Esophagus muscularis mucosa (tissue), 4 donors: ENCODE measurements around the gene ANKRD13D. TPM values are rescaled to one million over a fixed set of nuclear protein-coding genes. Genes with fewer than 3 reads are reported as not detected.

Source experiments
- DNase-seq: peaks from one replicate; pipeline ENCODE4 v3.0.0-alpha.2; 2017; ENCODE audit errors: extremely low spot score
- H3K27ac ChIP-seq, 4 donors: fragments of 200-600 bp; sonication (generic); replicated peaks in 1 of 4; 1 replicate in 3 of 4; 2 replicates in 1 of 4; pipeline ENCODE4 v1.5.1; 2016 to 2019; ENCODE audit warnings: mild to moderate bottlenecking in 1 of 4
- H3K27me3 ChIP-seq, 4 donors: fragments of 200-600 bp; sonication (generic); one replicate each; pipeline versions ENCODE4 v1.5.1 to v1.6.0; 2016 to 2019
- H3K36me3 ChIP-seq, 4 donors: fragments of 200-600 bp; sonication (generic); one replicate each; pipeline ENCODE4 v1.5.1; 2016 to 2019
- H3K4me1 ChIP-seq, 4 donors: fragments of 200-600 bp; sonication (generic); one replicate each; pipeline ENCODE4 v1.5.1; 2016 to 2019
- H3K4me3 ChIP-seq, 4 donors: fragments of 200-600 bp; sonication (generic); 1 replicate in 2 of 4; 2 replicates in 2 of 4; pipeline ENCODE4 v1.5.1; 2016 to 2019; ENCODE audit warnings: mild to moderate bottlenecking in 4 of 4, moderate library complexity in 1 of 4
- H3K9me3 ChIP-seq, 4 donors: fragments of 200-600 bp; sonication (generic); 1 replicate in 3 of 4; 2 replicates in 1 of 4; pipeline ENCODE4 v1.5.1; 2016 to 2019
- EP300 ChIP-seq: sonication (generic); formaldehyde crosslinking; IDR thresholded peaks from one replicate; pipeline ENCODE4 v1.6.1; 2017; ENCODE audit warnings: antibody characterized with exemption
- POLR2A ChIP-seq: fragments of 450-650 bp; IDR thresholded peaks from one replicate; pipeline ENCODE4 v1.6.1; 2017; ENCODE audit warnings: antibody characterized with exemption, moderate library complexity, mild to moderate bottlenecking, low read depth
- POLR2AphosphoS5 ChIP-seq, 2 donors: sonication (generic); formaldehyde crosslinking; IDR thresholded peaks; one replicate each; pipeline ENCODE4 v1.6.1; 2017; ENCODE audit warnings: antibody characterized with exemption in 2 of 2
- WGBS: methylation state at CpG from one replicate; pipeline ENCODE4 v1.1.5; 2018; 5-methylcytosine and 5-hydroxymethylcytosine counted together
- intact Hi-C: fragments of 100-400 bp; cut with DNase I; formaldehyde crosslinking; loops from one replicate; pipeline ENCODE4 v1.15.1; 2023
- total RNA-seq, 4 donors: library from RNA; depleted of rRNA; stranded (reverse); fragments of >200 nt; gene quantifications; one replicate each; pipeline versions ENCODE4 v1.1.0 to v1.2.1, GENCODE V29; 2016
- TF ChIP-seq, protein P1 (sequence below), 3 experiments: fragments of 200-600 bp in 2 of 3; fragments of 450-650 bp in 1 of 3; sonication (generic) in 2 of 3; IDR thresholded peaks; one replicate each; pipeline ENCODE4 v1.5.1; 2017 to 2019; ENCODE audit warnings: antibody characterized with exemption in 3 of 3, mild to moderate bottlenecking in 2 of 3, moderate library complexity in 1 of 3

The ANKRD13D gene
- total RNA-seq, 4 donors from 2014 or later: 27.7 to 53.0 (median 39.5) TPM

GRCh38 chr11:67345920-67346819, 57.1 kb downstream of the ANKRD13D start:
- WGBS: 80% methylated on average over 7 of the region's 7 CpGs
- Histone ChIP-seq H3K4me3 (no peak overlapping the region), H3K27ac (no peak overlapping the region), H3K36me3 (peaks cover 0 to 6% (median 0%) of the 10 kb centered on the region in 4 donors), H3K4me1 (peaks cover 5 to 18% (median 9%) of the 10 kb centered on the region in 4 donors), H3K27me3 (no peaks in the 10 kb centered on the region), H3K9me3 (no peaks in the 10 kb centered on the region)
- intact Hi-C loops: loop anchor here (5.0 kb wide), 1 partner anchor 36 kb away; no protein-coding TSS in a partner anchor
- DNase-seq: no peak
- TF ChIP-seq EP300 (no peak), POLR2AphosphoS5 (IDR thresholded peaks at IDR 0.05) (no peak)
- TF ChIP-seq, protein P1, sequence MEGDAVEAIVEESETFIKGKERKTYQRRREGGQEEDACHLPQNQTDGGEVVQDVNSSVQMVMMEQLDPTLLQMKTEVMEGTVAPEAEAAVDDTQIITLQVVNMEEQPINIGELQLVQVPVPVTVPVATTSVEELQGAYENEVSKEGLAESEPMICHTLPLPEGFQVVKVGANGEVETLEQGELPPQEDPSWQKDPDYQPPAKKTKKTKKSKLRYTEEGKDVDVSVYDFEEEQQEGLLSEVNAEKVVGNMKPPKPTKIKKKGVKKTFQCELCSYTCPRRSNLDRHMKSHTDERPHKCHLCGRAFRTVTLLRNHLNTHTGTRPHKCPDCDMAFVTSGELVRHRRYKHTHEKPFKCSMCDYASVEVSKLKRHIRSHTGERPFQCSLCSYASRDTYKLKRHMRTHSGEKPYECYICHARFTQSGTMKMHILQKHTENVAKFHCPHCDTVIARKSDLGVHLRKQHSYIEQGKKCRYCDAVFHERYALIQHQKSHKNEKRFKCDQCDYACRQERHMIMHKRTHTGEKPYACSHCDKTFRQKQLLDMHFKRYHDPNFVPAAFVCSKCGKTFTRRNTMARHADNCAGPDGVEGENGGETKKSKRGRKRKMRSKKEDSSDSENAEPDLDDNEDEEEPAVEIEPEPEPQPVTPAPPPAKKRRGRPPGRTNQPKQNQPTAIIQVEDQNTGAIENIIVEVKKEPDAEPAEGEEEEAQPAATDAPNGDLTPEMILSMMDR (IDR thresholded peaks at IDR 0.05): peak; percentile 16 to 52 (median 31)

DNA sequence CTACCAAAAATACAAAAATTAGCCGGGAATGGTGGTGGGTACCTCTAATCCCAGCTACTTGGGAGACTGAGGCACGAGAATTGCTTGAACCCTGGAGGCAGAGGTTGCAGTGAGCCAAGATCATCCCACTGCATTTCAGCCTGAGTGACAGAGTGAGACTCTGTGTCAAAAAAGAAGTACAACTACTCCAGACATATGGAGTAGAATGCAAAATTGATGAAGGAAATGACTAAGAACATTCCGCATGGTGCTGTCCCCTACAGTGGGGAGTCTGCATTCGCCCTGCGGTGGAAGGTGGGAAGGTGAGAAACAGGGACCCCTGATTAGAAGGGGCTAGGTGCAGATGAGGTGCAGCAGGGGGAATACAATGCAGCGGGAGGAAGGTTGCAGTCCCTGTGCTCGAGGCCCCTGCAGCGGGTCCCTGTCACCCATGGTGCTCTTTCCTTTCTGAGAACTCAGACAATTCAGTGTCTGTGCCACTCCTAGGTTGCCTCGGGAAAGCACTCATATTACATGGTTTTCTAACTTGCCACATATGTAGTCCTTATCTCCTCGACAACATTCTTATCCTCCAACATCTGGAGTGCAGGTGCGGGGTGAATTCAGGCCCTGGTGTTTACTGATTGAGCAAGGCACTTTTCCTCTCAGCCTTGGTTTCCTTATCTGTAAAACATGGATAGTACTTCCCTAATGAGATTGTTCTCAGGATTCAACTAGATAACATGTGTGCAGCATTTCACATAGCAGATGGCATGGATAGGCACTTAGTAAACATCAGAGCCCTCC, 59.1 kb downstream of the ANKRD13D start:
- no peak overlapping the region for H3K27ac ChIP-seq
- no peaks in the 10 kb centered on the region for H3K27me3 ChIP-seq
- no peak for DNase-seq
- TF ChIP-seq EP300: no peak
- 84% methylated on average over 11 of the region's 11 CpGs for WGBS
- no peaks in the 10 kb centered on the region for H3K36me3 ChIP-seq
- intact Hi-C loops: loop anchor here (5.0 kb wide), 1 partner anchor 34 kb away; no protein-coding TSS in a partner anchor
- H3K4me3 ChIP-seq: no peak overlapping the region
- H3K4me1 ChIP-seq: peaks cover 20 to 36% (median 26%) of the 10 kb centered on the region in 4 donors
- no peaks in the 10 kb centered on the region for H3K9me3 ChIP-seq

GRCh38 chr11:67349036-67349435, 59.9 kb downstream of the ANKRD13D start:
- intact Hi-C loops: loop anchor here (5.0 kb wide), 1 partner anchor 33 kb away; no protein-coding TSS in a partner anchor
- peak overlapping the region in 1 of 4 donors; percentile 14 for H3K27ac ChIP-seq
- TF ChIP-seq POLR2A: no peak
- no peak for TF ChIP-seq EP300
- peaks cover 24 to 41% (median 31%) of the 10 kb centered on the region in 4 donors for H3K4me1 ChIP-seq
- DNase-seq: no peak
- H3K36me3 ChIP-seq: no peaks in the 10 kb centered on the region
- no peaks in the 10 kb centered on the region for H3K27me3 ChIP-seq
- H3K4me3 ChIP-seq: no peak overlapping the region
- 79% methylated on average over 5 of the region's 5 CpGs for WGBS
- H3K9me3 ChIP-seq: no peaks in the 10 kb centered on the region

DNA sequence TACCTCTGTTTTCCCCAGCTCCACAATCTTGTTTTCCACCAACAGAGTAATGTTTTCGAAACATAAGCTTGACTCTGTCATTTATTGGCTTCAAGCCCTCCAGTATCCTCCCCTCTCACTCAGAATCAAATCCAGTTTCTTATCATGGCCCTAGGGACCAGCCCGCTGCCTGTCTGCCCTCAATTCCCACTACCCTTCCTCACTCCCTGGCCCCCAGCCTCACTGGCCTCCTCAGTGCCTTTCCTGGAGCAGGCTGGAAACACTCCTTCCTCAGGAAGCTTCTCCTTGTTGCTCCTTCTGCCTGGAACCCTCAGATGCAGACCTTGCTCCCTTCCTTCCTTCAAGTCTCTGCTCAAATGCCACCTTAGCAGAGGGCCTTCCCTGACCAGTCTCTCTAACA, 60.4 kb downstream of the ANKRD13D start:
- H3K27ac ChIP-seq: peak overlapping the region in 2 of 4 donors; percentile 14
- DNase-seq: no peak
- H3K4me1 ChIP-seq: peaks cover 27 to 45% (median 35%) of the 10 kb centered on the region in 4 donors
- intact Hi-C loops: loop anchor here (5.0 kb wide), 1 partner anchor 33 kb away; no protein-coding TSS in a partner anchor
- no peaks in the 10 kb centered on the region for H3K27me3 ChIP-seq
- no peaks in the 10 kb centered on the region for H3K9me3 ChIP-seq
- no peaks in the 10 kb centered on the region for H3K36me3 ChIP-seq
- no peak for TF ChIP-seq POLR2A
- TF ChIP-seq POLR2AphosphoS5 (IDR thresholded peaks at IDR 0.05): no peak
- no peak for TF ChIP-seq EP300
- TF ChIP-seq, protein P1 (IDR thresholded peaks at IDR 0.05): no peak
- 90% methylated on average over 2 of the region's 2 CpGs for WGBS
- no peak overlapping the region for H3K4me3 ChIP-seq

GRCh38 chr11:67349928-67350465, 60.9 kb downstream of the ANKRD13D start:
- H3K27ac ChIP-seq: no peak overlapping the region
- TF ChIP-seq POLR2A: no peak
- H3K27me3 ChIP-seq: no peaks in the 10 kb centered on the region
- H3K9me3 ChIP-seq: no peaks in the 10 kb centered on the region
- 89% methylated on average over 4 of the region's 4 CpGs for WGBS
- H3K36me3 ChIP-seq: no peaks in the 10 kb centered on the region
- DNase-seq: no peak
- intact Hi-C loops: loop anchor here (5.0 to 10.0 kb wide), 2 partner anchors 32 to 155 kb away; partner anchors contain the start of genes CDK2AP2 and PITPNM1
- no peak overlapping the region for H3K4me3 ChIP-seq
- peaks cover 32 to 51% (median 40%) of the 10 kb centered on the region in 4 donors for H3K4me1 ChIP-seq
